H9 (cell line): ENCODE data around the gene KRTAP1-5. TPM values are rescaled to one million over a fixed set of nuclear protein-coding genes. Genes with fewer than 3 reads are reported as not detected.

Experiments
- DNase-seq: peaks from one replicate; pipeline ENCODE4 v3.0.0-alpha.2; 2017
- H2AFZ ChIP-seq: one replicate; pipeline ENCODE4 v1.6.1; 2013; ENCODE audit warnings: mild to moderate bottlenecking, low read length, control low read depth, moderate library complexity
- H2AK5ac ChIP-seq: 2 replicates; pipeline ENCODE4 v1.6.1; 2013; ENCODE audit warnings: low read length, control low read depth, mixed read lengths; ENCODE audit not compliant: insufficient read length
- H2BK120ac ChIP-seq: one replicate; pipeline ENCODE4 v1.6.1; 2013; ENCODE audit warnings: low read depth, mild to moderate bottlenecking, low read length, control low read depth, inconsistent platforms; ENCODE audit not compliant: poor library complexity, severe bottlenecking
- H2BK12ac ChIP-seq: 2 replicates; pipeline ENCODE4 v1.6.1; 2013; ENCODE audit warnings: low read length, control low read depth, mixed read lengths, low read depth; ENCODE audit not compliant: insufficient read length
- H2BK15ac ChIP-seq: 2 replicates; pipeline ENCODE4 v1.6.1; 2013; ENCODE audit warnings: low read depth, low read length, control low read depth
- H2BK20ac ChIP-seq: one replicate; pipeline ENCODE4 v1.6.1; 2013; ENCODE audit warnings: low read depth, mild to moderate bottlenecking, low read length, control low read depth, inconsistent platforms; ENCODE audit not compliant: poor library complexity, severe bottlenecking
- H2BK5ac ChIP-seq: 2 replicates; pipeline ENCODE4 v1.6.1; 2013; ENCODE audit warnings: low read length, control low read depth, mixed read lengths; ENCODE audit not compliant: insufficient read length
- H3K14ac ChIP-seq: 2 replicates; pipeline ENCODE4 v1.6.1; 2013; ENCODE audit warnings: low read length, control low read depth; ENCODE audit not compliant: insufficient read depth
- H3K18ac ChIP-seq: 2 replicates; pipeline ENCODE4 v1.6.1; 2013; ENCODE audit warnings: low read depth, mild to moderate bottlenecking, mixed read lengths, low read length, control low read depth; ENCODE audit not compliant: insufficient read length
- H3K23ac ChIP-seq: 2 replicates; pipeline ENCODE4 v1.6.1; 2013; ENCODE audit warnings: low read length, control low read depth, mixed read lengths, low read depth; ENCODE audit not compliant: insufficient read length
- H3K23me2 ChIP-seq: 2 replicates; pipeline ENCODE4 v1.6.1; 2013; ENCODE audit warnings: low read depth, mild to moderate bottlenecking, mixed read lengths, low read length, control low read depth; ENCODE audit not compliant: insufficient read length, poor library complexity, severe bottlenecking
- H3K27ac ChIP-seq: 2 replicates; pipeline ENCODE4 v1.5.1; 2013; ENCODE audit warnings: low read length, control low read depth, mixed read lengths, low read depth; ENCODE audit not compliant: insufficient read length
- H3K27me3 ChIP-seq: 2 replicates; pipeline ENCODE4 v1.6.1; 2013; ENCODE audit warnings: low read length, control low read depth, inconsistent platforms; ENCODE audit not compliant: insufficient read depth
- H3K4ac ChIP-seq: 2 replicates; pipeline ENCODE4 v1.6.1; 2013; ENCODE audit warnings: low read depth, mild to moderate bottlenecking, control low read depth, inconsistent platforms, low read length, moderate library complexity
- H3K4me1 ChIP-seq: 2 replicates; pipeline ENCODE4 v1.6.1; 2013; ENCODE audit warnings: low read length, control low read depth, inconsistent platforms; ENCODE audit not compliant: insufficient read depth
- H3K4me2 ChIP-seq: 2 replicates; pipeline ENCODE4 v1.6.1; 2013; ENCODE audit warnings: low read length, control low read depth, mixed read lengths; ENCODE audit not compliant: insufficient read length, insufficient read depth
- H3K56ac ChIP-seq: 2 replicates; pipeline ENCODE4 v1.6.1; 2013; ENCODE audit warnings: low read depth, mild to moderate bottlenecking, mixed read lengths, low read length, control low read depth; ENCODE audit not compliant: insufficient read length
- H3K79me1 ChIP-seq: 2 replicates; pipeline ENCODE4 v1.6.1; 2013; ENCODE audit warnings: low read depth, mild to moderate bottlenecking, moderate library complexity, low read length, control low read depth, inconsistent platforms; ENCODE audit not compliant: insufficient read depth, poor library complexity, severe bottlenecking
- H3K79me2 ChIP-seq: 2 replicates; pipeline ENCODE4 v1.6.1; 2013; ENCODE audit warnings: low read length, control low read depth, inconsistent platforms; ENCODE audit not compliant: insufficient read depth
- H3K9ac ChIP-seq: 2 replicates; pipeline ENCODE4 v1.6.1; 2013; ENCODE audit warnings: low read length, control low read depth, mixed read lengths; ENCODE audit not compliant: insufficient read length; ENCODE audit errors: extremely low read depth
- H3K9me3 ChIP-seq: one replicate; pipeline ENCODE4 v1.6.1; 2013; ENCODE audit warnings: low read depth, low read length, inconsistent platforms; ENCODE audit not compliant: control insufficient read depth
- H3T11ph ChIP-seq: one replicate; pipeline ENCODE4 v1.6.1; 2013; ENCODE audit warnings: mild to moderate bottlenecking, low read length, control low read depth, inconsistent platforms
- H4K20me1 ChIP-seq: one replicate; pipeline ENCODE4 v1.6.1; 2013; ENCODE audit not compliant: control insufficient read depth, insufficient read length, insufficient read depth
- H4K5ac ChIP-seq: 2 replicates; pipeline ENCODE4 v1.6.1; 2013; ENCODE audit warnings: low read depth, mild to moderate bottlenecking, mixed read lengths, low read length, control low read depth; ENCODE audit not compliant: insufficient read length
- H4K8ac ChIP-seq: replicated peaks from 2 replicates; pipeline ENCODE4 v1.6.1; 2013; ENCODE audit warnings: low read length, control low read depth, mixed read lengths, low read depth; ENCODE audit not compliant: insufficient read length
- H4K91ac ChIP-seq: 2 replicates; pipeline ENCODE4 v1.6.1; 2013; ENCODE audit warnings: low read depth, mild to moderate bottlenecking, moderate library complexity, mixed read lengths, low read length, control low read depth; ENCODE audit not compliant: insufficient read length
- H3K27ac Mint-ChIP-seq, 3 experiments: 2 replicates in 2 of 3; 3 replicates in 1 of 3; pipeline ENCODE4 v1.8.0; 2020 to 2021; ENCODE audit warnings: mixed read lengths in 3 of 3, mild to moderate bottlenecking in 1 of 3, moderate library complexity in 1 of 3
- H3K27me3 Mint-ChIP-seq: 2 replicates; pipeline ENCODE4 v1.8.0; 2021; ENCODE audit warnings: low read depth, mild to moderate bottlenecking, moderate library complexity, mixed read lengths
- H3K36me3 Mint-ChIP-seq, 3 experiments: 2 replicates in 2 of 3; 3 replicates in 1 of 3; pipeline ENCODE4 v1.8.0; 2020 to 2021; ENCODE audit warnings: low read depth in 3 of 3, mixed read lengths in 3 of 3; ENCODE audit not compliant: insufficient read depth in 1 of 3
- H3K4me1 Mint-ChIP-seq, 2 experiments: 2 replicates each; pipeline ENCODE4 v1.8.0; 2020; ENCODE audit warnings: mixed read lengths in 2 of 2
- H3K4me3 Mint-ChIP-seq, 2 experiments: 2 replicates in 1 of 2; 3 replicates in 1 of 2; pipeline ENCODE4 v1.8.0; 2020 to 2021; ENCODE audit warnings: mild to moderate bottlenecking in 2 of 2, mixed read lengths in 2 of 2, moderate library complexity in 1 of 2
- H3K9me3 Mint-ChIP-seq, 2 experiments: 2 replicates in 1 of 2; 3 replicates in 1 of 2; pipeline ENCODE4 v1.8.0; 2020; ENCODE audit warnings: mild to moderate bottlenecking in 2 of 2, mixed read lengths in 2 of 2, moderate library complexity in 1 of 2
- WGBS: extraction: QIAGEN DNeasy Blood & Tissue Kit; methylation state at CpG from one replicate; pipeline ENCODE4 v1.1.7; 2013; ENCODE audit warnings: missing lambda C conversion rate, low lambda C conversion rate, mixed read lengths; ENCODE audit not compliant: insufficient read length; ENCODE audit errors: extremely low coverage; 5-methylcytosine and 5-hydroxymethylcytosine counted together
- total RNA-seq: library from RNA; stranded (reverse); gene quantifications from 2 replicates; pipeline ENCODE4 v1.2.1, GENCODE V29; 2021
- TF ChIP-seq, protein P1 (sequence below): fragments of 200-600 bp; sonication (generic); conservative IDR thresholded peaks from 3 replicates; pipeline ENCODE4 v1.8.0; 2021; ENCODE audit warnings: antibody characterized with exemption, mild to moderate bottlenecking

KRTAP1-5 gene
- total RNA-seq, 1 experiment from 2014 or later, result not detected

GRCh38 chr17:41058741-41059140 lies 31.7 kb upstream of the KRTAP1-5 start:
- H3K18ac ChIP-seq, result no peak overlapping the region
- H4K20me1 ChIP-seq, result no peaks in the 10 kb centered on the region
- no peak overlapping the region for H4K5ac ChIP-seq
- Mint-ChIP-seq H3K4me1 (peaks cover 4 to 7% of the 10 kb centered on the region in 2 experiments), H3K27ac (no peak overlapping the region; a peak in 1 of 7 replicates), H3K9me3 (peaks cover 0 to under 1% of the 10 kb centered on the region in 2 experiments; a peak in 1 of 5 replicates), H3K4me3 (no peak overlapping the region), H3K36me3 (no peaks in the 10 kb centered on the region; a peak in 1 of 7 replicates), H3K27me3 (no peaks in the 10 kb centered on the region)
- no peaks in the 10 kb centered on the region for H3K9me3 ChIP-seq
- TF ChIP-seq, protein P1, sequence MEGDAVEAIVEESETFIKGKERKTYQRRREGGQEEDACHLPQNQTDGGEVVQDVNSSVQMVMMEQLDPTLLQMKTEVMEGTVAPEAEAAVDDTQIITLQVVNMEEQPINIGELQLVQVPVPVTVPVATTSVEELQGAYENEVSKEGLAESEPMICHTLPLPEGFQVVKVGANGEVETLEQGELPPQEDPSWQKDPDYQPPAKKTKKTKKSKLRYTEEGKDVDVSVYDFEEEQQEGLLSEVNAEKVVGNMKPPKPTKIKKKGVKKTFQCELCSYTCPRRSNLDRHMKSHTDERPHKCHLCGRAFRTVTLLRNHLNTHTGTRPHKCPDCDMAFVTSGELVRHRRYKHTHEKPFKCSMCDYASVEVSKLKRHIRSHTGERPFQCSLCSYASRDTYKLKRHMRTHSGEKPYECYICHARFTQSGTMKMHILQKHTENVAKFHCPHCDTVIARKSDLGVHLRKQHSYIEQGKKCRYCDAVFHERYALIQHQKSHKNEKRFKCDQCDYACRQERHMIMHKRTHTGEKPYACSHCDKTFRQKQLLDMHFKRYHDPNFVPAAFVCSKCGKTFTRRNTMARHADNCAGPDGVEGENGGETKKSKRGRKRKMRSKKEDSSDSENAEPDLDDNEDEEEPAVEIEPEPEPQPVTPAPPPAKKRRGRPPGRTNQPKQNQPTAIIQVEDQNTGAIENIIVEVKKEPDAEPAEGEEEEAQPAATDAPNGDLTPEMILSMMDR, result no peak
- no peak overlapping the region for H3K27ac ChIP-seq
- no peak overlapping the region for H3K56ac ChIP-seq
- no peak overlapping the region for H3T11ph ChIP-seq
- no peak overlapping the region for H4K8ac ChIP-seq
- no peaks in the 10 kb centered on the region for H3K79me1 ChIP-seq
- WGBS, result no CpG with 5 or more reads among the region's 5 CpGs
- H3K4me1 ChIP-seq, result no peaks in the 10 kb centered on the region
- no peak for DNase-seq
- H2AFZ ChIP-seq, result no peak overlapping the region
- H3K79me2 ChIP-seq, result no peaks in the 10 kb centered on the region
- H2BK5ac ChIP-seq, result no peak overlapping the region
- no peak overlapping the region for H2BK20ac ChIP-seq
- H3K4ac ChIP-seq, result no peak overlapping the region
- no peak overlapping the region for H2AK5ac ChIP-seq
- no peak overlapping the region for H3K14ac ChIP-seq
- H3K9ac ChIP-seq, result no peak overlapping the region
- H3K27me3 ChIP-seq, result no peaks in the 10 kb centered on the region
- H2BK15ac ChIP-seq, result no peak overlapping the region
- H4K91ac ChIP-seq, result no peak overlapping the region
- no peak overlapping the region for H3K4me2 ChIP-seq
- H2BK12ac ChIP-seq, result no peak overlapping the region
- no peaks in the 10 kb centered on the region for H3K23me2 ChIP-seq
- no peak overlapping the region for H2BK120ac ChIP-seq
- H3K23ac ChIP-seq, result no peak overlapping the region
